GM12865 (cell line): ENCODE measurements around the gene ZBTB3.
"Not testable (repeated sequence)": the region's sequence is repeated elsewhere in the genome, so short reads cannot be mapped to it uniquely, and the experiment has no call there.

Experiments
- DNase-seq: peaks from one replicate; pipeline ENCODE4 v3.0.0; 2010; ENCODE audit warnings: low read depth
- H3K4me3 ChIP-seq: 2 replicates; pipeline ENCODE4 v1.5.1; 2011; ENCODE audit warnings: mild to moderate bottlenecking, low read depth, low read length, control low read depth
- TF ChIP-seq, protein P1 (sequence below): IDR thresholded peaks from 2 replicates; pipeline ENCODE4 v1.5.1; 2011; ENCODE audit warnings: low read length, control low read depth, low read depth, inconsistent platforms; ENCODE audit not compliant: insufficient read depth; ENCODE audit errors: missing control alignments

Gene ZBTB3

DNA sequence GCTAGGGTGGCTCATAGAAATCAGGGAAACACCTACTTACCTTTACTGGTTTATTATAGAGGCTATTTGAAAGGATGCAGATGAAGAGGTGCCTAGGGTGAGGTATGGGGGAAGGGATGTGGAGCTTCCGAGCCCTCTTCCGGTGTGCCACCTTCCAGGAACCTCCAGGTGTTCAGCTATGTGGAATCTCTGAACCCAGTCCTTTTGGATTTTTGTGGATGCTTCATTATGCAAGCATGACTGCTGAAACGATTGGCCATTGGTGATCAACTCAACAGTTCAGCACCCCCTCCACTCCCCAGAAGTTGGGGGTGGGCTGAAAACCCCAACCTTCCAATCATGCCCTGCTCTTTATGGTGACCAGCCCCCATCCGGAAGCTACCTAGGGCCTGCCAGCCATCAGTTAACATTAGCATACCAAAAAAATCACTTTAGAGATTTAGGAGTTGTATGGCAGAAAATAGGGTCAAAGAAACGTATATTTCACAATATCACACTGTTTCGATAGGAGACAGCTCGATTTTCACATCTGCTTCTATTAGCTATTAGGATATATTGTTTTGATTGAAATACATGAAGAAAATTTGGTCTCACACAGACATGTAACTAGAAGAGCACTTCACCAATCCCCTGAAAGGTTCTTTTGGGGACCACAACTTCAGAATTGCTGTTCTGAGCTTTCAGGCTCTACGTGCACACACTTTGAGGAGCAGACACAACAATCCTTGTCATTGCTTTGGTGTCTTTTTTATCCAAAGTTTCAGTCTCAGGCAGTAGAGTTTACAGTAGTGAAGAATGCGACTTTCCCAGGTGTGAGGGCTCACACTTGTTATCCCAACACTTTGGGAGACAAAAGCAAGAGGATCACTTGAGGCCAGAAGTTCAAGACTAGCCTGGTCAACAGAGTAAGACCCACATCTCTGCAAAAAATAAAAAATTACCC lies 4.2 kb upstream of the ZBTB3 start:
- no peak for DNase-seq
- no peak overlapping the region for H3K4me3 ChIP-seq

GRCh38 chr11:62755086-62755615 lies 1.2 kb upstream of the ZBTB3 start:
- TF ChIP-seq, protein P1, sequence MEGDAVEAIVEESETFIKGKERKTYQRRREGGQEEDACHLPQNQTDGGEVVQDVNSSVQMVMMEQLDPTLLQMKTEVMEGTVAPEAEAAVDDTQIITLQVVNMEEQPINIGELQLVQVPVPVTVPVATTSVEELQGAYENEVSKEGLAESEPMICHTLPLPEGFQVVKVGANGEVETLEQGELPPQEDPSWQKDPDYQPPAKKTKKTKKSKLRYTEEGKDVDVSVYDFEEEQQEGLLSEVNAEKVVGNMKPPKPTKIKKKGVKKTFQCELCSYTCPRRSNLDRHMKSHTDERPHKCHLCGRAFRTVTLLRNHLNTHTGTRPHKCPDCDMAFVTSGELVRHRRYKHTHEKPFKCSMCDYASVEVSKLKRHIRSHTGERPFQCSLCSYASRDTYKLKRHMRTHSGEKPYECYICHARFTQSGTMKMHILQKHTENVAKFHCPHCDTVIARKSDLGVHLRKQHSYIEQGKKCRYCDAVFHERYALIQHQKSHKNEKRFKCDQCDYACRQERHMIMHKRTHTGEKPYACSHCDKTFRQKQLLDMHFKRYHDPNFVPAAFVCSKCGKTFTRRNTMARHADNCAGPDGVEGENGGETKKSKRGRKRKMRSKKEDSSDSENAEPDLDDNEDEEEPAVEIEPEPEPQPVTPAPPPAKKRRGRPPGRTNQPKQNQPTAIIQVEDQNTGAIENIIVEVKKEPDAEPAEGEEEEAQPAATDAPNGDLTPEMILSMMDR = no peak
- no peak for DNase-seq
- H3K4me3 ChIP-seq = no peak overlapping the region

More for the DNA sequence above, 4.2 kb upstream of the ZBTB3 start:
- TF ChIP-seq, protein P1 = no peak

DNA sequence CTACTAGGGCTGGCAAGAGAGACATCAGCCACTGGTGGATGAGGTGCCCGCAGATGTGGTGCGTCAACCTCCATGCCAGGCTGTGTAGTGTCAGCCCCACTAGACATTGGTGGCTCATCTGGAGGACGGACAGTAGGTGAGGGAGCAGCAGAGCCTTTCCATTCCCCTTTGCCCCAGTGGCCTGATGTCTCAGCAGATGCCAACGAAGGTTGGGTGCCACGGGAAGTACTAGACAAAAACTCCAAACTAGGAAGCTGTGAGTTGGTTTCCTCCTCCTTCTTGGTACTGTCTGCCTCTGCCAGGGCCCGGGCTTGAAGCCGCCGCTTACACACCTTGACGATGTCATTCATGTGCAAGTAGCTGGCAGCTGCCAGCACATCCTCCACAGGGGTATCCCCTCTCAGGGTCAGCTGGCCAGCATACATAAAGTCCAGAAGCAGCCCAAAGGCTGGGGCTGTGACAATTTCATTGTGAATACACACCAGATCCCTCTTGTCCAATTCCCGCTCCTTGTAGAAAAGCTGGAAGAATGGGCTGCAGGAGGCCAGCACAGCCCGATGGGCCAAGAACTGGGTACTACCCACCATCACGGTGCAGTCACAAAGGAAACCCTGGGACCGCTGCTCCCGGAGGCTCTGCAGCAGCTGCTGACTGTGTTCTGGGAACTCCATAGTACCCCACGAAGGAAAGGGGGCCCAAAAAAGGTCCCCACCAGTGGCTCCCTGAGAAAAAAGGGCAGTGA lies 795 bp downstream of the ZBTB3 start:
- DNase-seq = no peak
- H3K4me3 ChIP-seq = peak overlapping the region; percentile 61

DNA sequence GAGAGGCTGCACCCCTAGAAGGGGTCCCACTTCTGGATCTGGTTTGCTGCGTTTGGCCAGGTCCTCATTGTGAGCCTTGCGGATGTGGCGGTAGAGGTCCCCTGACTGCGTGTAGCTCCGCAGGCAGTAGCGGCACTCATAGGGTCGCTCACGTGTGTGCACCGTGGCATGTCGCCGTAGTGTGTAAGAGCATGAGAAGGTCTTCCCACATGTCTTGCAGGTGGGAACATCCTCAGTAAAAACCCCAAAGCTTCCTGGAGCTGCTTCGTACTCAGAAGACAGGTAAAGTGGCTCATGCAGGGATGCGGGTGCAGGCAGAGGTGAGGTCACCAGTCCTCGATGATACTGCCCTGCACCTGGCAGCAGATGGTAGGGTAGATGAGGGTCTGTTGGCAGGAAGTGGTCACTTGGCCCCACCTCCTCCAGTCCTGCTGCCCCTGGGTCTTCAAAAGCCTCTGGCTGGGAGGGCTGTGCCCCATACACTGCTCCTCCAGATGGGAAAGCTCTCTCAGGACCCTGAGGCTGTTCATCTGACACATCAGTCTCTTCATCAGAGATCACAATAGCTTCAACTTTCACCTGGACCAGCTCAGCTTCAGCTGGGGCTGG lies 1.7 kb downstream of the ZBTB3 start:
- no peak for DNase-seq
- TF ChIP-seq, protein P1 = no peak
- H3K4me3 ChIP-seq = no peak overlapping the region

More for the DNA sequence above, 795 bp downstream of the ZBTB3 start:
- TF ChIP-seq, protein P1 = no peak

GRCh38 chr11:62749931-62750330 lies 4.0 kb downstream of the ZBTB3 start:
- not testable (repeated sequence) for DNase-seq, H3K4me3 ChIP-seq

GRCh38 chr11:62747475-62748160 lies 6.3 kb downstream of the ZBTB3 start:
- TF ChIP-seq, protein P1 = no peak
- no peak for DNase-seq
- no peak overlapping the region for H3K4me3 ChIP-seq
